Gastroesophageal sphincter (tissue), 3 donors: ENCODE results near the gene SSU72.

Source experiments
- CTCF ChIP-seq, 4 experiments: fragments of 200-600 bp in 2 of 4; fragments of 450-650 bp in 2 of 4; sonication (generic) in 1 of 4; IDR thresholded peaks; one replicate each; pipeline ENCODE4 v1.5.1; 2017 to 2019; ENCODE audit warnings: antibody characterized with exemption in 4 of 4, mild to moderate bottlenecking in 2 of 4, moderate library complexity in 2 of 4
- EP300 ChIP-seq: sonication (generic); formaldehyde crosslinking; IDR thresholded peaks from one replicate; pipeline ENCODE4 v1.6.1; 2017; ENCODE audit warnings: antibody characterized with exemption, mild to moderate bottlenecking

- no peak for TF ChIP-seq CTCF (IDR thresholded peaks at IDR 0.05)
- TF ChIP-seq EP300: no peak
Measured at GRCh38 chr1:1603671-1604373, 29.2 kb upstream of the SSU72 start.
